NCI-H146 treated with DMSO at 0.1 percent for 48 hours (cell line): Measurements from ENCODE around the gene VPS26B.
"Not testable (repeated sequence)": the region's sequence is repeated elsewhere in the genome, so short reads cannot be mapped to it uniquely, and the experiment has no call there.

Experiments
- DNase-seq: peaks from one replicate; lab custom pipeline; 2025; ENCODE audit not compliant: unreplicated experiment; lab: John Stamatoyannopoulos, UW

Gene VPS26B

DNA sequence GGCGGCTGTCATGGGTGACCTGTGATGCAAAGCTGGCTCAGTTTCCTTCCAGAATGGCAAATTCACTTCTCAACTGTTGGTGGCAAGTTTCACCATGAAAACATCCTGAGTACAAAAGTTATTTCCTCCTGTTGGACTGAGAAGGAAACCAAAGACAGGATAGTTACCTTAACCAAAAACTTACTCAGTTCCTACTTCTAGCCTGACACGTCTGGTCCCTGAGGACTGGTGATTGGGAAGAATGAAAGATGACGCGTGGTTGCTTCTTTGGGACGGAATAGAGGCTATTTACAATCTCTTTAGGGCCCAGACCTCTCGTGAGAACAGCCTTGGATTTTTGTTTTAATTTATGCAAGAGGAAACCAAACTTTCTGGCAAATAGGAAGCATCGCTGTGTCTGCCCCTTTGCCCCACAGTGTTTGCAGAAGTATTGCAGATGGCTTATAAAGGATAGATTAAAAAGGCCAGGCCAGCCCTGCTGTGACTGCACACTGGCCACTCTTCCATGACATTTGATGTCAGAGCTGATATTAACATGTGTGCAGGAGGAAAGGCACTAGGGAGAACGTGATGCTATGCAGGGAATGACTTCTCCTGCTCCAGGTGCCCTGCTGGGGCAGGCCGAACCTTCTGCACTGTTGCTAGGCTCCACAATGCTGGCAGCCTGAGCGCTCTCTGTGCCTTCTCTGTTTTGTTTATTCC is 7.6 kb downstream of the VPS26B start:
- DNase-seq: no peak

DNA sequence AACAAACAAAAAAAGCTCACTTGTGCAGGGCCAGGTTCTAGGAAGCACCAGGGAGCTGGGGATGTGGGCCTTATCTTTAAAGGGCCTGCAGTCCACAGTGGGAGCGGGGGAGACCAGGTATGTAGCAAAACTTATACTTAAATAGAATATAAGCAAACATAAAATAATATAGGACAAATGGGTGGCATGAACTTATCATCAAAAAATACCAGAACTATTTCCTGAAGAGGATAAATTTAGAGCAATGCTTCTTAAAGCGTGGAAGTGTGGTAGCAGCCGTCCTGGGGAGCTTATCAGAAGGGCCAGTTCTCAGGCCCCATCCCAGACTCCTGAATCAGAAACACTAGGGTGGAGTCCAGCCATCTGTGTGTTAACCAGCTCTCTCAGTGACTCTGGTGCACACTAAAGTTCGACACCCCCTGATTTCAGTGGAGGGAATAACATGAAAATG is 9.3 kb downstream of the VPS26B start:
- DNase-seq: no peak

DNA sequence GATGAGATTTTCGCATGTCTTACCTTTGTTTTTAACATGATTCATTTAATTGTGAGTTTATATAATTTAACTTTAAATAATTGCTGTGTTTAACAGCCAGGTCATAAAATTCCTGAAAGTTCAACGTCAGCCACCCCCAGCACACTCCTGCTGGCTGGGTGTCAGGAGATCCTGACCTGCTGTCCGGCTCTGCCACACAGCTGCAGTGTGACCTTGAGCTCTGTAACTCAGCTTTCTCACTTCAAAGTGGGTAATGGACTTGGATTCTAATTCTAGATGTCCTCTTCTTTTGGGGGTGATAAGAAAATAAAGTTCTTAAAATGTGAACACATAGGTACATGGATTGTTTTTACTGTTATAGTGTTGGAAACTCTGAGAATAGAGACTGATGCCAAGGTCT is 10.9 kb downstream of the VPS26B start:
- DNase-seq: no peak

DNA sequence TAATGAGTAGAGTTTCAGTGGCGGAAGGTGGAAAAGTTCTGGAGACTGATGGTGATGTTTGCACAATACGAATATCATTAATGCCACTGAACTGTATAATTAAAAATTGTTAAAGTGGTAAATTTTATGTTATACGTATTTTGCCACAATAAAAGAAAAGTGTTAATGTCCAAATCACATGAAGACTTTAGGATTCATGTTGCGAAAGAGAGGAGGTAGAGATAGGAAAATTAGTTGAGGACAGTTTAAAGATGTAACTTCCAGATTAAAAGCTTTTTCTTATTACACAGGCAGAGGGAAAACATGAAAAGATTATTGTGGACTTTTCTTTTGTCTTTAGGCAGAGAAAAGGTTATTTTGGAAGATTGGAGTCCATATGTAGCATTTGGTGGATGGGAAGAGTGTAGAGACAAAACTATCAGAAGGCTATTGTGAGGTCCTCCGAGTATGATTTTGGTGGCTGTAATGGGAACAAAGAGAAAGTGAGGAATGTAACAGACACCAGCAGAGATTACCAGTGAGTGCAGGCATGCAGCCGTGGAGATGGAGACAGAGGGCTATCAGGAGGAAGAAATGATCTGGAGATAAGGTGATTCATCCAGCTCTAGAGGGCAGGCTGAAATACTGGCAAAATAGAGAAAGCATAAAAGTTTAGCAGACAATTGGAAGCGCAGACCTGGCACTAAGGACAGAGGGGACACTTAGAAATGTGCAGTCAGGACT is 12.5 kb downstream of the VPS26B start:
- DNase-seq: no peak

DNA sequence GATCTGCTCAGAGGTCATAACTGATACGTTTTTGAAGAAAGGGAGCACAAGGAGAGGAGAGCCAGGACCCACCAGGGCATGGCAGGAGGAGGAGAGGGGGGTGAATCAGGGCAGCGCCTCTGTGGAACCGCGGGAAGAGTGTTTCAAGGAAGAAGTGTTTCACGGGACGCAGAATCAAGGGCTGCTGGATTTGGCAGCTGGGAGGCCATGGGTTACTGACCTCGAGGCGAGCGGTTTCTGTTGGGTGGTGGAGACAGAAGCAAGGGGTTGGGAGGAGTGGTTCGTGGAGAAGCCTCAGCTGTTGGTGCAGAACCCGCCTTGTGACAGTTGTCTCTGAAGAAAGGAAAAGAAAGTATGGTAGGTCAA is 13.1 kb downstream of the VPS26B start:
- no peak for DNase-seq

DNA sequence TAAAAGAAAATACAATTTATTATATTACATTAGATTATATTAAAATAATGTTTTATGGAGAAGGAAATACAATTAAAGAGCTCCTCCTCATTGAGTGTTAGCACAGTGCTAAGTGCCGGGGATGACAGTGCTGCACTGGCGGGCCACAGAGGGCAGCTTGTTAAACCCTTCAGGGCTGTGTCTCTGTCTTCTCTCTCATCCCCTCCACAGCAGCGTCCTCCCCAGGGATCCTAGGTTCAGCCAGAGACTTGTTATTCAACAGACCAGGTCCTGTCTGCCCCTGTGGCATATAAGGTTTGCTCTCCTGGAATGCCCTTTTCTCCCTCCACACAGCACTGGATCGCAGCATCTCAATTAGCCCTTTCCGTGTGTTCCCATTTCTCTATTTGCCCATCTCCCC is 14.5 kb downstream of the VPS26B start:
- no peak for DNase-seq

DNA sequence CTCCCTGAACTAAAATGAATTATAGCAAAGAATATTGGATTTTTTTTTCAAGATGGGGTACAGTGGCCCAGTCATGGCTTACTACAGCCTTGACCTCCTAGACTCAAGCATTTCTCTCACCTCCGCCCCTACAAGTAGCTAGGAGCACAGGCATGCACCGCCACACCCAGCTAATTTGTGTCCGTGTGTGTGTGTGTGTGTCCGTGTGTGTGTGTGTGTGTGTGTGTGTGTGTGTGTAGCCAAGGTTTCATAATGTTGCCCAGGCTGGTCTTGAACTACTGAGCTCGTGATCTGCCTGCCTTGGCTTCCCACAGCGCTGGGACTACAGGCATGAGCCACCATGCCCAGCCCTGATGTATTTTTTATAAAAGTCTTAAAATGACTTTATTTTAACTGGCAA is 16.1 kb downstream of the VPS26B start:
- DNase-seq: no peak

DNA sequence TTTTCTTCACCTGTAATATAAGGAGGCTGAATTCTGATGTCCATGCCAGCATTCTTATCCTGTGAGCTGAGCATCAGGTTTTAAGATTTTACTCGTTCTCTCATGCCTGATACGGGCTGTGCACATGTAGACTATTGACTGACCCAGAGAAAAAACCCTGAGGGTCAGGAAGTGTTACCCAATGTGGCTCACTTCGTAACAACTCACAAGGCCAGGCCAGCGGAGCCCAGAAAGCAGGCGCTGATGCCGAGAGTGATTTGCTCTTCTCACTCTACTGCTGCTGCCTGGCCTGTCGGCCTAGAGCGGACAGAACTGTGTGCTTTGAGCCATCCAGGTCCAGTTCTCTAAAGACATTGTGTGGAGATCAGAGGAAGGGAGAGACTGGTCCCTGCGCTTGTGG is 17.9 kb downstream of the VPS26B start:
- peak; percentile 76 for DNase-seq

DNA sequence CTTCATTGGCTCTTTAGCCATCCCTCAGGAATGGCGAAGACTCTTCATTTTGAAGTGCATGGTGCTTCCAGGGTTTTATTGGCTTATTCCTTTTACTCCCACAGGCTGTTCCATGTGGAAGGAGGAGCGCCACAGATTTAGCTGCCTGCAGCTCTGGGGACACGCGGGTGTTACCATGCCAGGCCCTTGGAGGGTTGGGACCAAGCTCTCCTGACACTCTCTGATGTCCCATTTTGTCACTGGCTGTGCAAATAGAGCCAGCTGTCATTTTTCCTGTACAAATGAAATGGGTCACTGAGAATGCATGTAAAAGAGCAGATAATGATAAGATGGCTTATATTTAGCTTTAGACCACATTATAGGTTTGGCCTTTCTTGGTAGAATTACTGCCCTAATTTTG is 19.4 kb downstream of the VPS26B start:
- DNase-seq: no peak

DNA sequence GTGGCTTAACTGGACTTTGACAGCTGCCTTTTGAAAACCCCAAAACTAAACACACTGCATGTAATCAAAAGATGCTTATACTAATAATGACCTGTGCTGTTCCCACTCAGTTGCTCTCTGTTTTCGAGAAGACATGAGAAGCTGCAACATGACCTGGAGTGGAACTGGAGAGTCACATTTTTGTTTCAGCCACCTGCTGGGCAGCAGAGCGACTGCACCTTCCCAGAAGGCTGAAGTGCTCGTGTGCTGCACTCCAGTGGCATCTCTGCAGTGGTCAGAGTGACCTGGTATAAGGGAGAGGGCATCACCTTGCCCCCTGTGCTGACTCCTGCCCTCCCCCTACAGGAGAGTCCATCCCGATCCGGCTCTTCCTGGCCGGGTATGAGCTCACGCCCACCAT is 20.1 kb downstream of the VPS26B start:
- DNase-seq: no peak

DNA sequence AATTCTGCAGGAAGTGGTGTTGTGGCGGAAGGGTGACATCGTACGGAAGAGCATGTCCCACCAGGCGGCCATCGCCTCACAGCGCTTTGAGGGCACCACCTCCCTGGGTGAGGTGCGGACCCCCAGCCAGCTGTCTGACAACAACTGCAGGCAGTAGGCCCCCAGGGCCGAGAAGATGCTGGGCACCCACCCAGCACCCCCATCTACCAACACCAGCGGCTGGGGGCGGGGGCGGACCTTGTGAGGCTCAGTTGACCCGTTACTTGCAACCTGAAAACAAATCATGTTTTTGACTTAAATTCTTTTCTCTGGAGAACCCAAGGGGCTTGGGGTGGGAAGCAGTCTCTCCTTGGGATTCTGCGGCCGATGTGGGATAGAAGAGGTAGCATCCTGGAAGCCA is 21.0 kb downstream of the VPS26B start:
- no peak for DNase-seq

DNA sequence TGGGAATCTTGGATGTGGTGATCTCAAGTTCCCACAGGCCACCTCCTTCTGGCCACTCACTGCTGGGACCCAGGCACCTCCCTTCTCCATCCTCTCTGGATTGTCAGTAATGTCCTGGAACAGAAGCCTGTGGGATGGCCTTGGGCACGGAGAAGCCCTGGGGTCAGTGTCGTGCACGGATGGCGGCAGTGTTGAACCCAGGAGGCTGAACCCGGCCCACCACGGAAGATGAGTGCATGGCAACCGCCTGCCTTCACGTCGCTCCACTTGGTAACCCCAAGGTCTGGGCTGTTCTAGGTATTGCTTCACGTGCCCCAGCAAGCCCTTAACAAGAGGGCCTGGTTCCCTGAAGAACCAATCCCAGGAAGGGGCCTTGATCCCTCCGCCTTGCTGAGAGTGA is 21.6 kb downstream of the VPS26B start:
- no peak for DNase-seq

DNA sequence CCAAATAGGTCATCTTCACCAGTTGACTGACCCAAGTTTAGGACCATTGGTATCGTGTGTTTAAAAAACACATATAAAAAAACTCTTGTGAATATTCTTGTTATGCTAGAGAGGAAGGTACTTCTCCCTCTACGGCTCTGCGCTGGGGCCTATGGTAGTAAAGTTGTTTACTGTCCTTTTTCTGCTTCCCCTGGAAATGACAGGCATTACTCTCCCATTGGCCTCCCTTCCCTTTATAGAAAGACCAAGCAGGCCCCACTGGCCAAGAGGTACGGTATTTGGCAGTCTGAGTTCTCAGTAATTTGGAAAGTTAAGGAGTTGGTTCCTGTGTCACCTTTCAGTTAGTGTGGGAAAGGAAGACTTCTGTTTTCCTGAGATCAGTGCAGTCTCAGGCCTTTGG is 22.2 kb downstream of the VPS26B start:
- DNase-seq: no peak

DNA sequence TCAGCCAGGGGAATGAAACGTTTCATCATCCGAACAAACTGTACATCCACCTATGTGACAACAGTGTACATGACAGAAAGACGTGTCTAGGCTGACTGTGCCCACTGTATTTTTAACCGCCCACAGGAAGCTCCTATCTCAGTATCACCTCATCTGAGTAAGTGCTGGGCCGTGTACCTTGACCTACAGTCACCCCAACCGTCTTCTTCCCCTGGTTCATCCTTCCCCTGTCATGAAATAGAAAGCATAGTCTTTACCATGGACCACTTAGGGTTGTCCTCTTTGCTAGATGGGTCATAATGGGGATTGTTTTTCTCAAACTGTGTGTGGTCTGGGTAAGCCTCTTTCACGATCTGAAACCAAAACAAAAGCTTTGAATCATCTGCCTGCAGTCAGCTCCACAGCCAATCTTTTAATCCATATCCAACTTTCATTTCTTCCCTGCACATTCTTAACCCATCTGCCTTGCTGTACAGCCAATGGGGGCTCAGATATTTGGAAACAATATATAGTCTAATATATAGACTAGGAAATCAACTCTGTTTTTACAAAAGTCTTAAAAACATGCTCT is 24.5 kb downstream of the VPS26B start:
- DNase-seq: no peak

DNA sequence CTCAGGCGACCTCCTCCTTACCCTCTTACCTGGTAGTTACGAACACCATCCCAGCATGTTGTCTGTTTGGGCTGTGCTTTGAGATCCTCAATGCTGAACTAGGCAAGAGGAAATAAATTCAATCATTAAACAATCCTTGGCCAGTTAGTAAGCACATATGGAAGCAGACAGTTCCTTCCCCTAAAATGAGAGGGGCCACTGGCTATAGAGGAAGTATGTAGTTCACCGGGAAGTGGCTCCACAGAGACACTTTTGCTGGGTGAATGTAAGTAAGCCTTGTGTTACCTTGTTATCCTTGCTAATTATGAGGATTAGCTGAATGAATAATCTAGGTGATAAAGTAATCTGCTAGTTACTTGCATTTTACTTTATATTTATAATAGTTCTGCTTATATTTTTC is 25.8 kb downstream of the VPS26B start:
- DNase-seq: no peak

DNA sequence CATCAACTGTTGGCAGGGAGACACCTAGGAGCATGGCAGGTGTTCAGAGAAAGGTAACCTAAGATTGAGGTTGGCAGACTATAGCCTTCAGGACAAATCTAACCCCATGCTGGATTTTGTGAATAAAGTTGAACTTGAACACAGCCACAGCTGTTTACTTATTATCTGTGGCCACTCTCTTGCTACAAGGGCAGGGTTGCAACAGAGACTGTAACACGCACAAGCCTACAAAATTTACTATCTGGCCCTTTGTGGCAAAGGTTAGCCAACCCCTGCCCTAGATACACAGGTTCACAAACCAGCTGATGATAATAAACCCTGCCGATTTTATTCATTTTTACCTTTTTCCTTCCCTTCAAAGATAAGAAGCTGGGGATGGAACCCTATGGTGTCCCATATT is 26.2 kb downstream of the VPS26B start:
- no peak for DNase-seq

DNA sequence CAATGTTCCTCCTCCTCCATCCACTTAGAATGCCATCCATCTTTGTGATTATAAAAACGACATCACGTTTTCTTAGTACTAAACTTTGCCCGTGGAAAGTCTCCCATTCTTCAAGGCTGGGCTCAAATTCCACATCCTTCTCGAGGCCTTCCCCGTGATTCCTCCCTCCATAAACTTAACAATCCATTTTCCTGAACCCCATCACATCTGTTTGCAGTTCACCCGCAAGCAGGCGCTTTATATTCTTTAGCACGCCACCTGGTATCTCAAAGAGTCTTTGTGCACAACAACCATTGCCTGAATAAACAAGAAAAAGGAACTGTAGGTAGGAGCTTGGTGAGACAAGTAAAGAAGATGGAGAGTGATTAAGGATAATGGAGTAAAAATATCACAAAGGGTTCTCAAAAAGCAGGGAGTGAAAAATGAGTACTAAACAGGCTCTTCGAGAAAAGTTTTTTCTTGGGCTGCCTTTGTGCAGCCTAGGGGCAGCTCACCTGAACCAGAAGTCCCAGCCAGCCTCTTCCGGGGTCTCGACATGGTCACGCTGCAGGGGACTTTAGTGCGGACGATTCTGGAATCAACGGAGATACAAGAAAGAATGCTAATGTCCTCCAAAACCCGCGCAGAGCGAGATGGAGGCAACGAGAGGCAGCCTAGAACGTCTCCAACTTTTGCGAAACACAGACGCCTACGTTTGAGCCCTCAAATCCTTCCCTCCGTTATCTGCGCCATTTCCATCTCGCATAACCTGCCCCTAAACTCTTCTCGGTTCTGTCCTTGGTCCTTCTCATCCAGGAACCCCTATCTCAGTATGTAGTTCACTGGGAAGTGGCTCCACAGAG is 28.1 kb downstream of the VPS26B start:
- peak; percentile 83 for DNase-seq

DNA sequence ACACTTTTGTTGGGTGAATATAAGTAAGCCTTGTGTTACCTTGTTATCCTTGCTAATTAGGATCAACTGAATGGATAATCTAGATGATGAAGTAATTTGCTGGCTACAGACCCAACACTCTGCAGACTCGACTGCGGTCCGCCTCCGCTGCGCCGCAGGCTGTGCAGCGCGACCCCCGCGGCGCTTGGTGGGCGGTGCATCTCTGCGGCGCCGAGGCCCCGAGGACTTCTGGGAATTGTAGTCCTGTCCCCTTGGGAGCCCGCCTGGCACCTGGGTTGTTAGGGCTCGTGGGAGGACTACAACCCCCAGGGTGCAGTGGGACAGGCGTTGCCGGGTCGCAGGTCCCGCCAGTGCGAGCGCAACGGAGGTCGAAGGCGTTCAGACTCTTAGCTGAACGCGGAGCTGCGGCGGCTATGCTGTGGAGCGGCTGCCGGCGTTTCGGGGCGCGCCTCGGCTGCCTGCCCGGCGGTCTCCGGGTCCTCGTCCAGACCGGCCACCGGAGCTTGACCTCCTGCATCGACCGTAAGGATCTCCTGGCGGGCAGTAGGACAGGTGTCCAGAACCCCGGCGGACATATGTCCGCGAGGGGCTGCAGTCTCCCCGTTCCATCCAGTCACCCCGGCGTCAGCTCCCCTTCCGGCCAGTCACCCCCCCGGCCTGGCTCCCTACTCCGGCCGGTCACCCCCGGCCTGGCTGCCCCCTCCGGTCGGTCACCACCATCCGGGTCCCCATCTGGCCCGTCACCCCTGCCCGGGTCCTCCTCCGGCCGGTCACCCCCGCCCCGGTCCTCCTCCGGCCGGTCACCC is 28.9 kb downstream of the VPS26B start, which contains the start of the genes ACAD8 and THYN1:
ACAD8 (plus strand) TSS at position 381 of the 806 bp plus-strand sequence; CDS start at position 414, 33 bp downstream.
THYN1 (minus strand) TSS at position 165 of the 806 bp plus-strand sequence. CDS start 470 bp downstream, outside the sequence.
- peak; percentile 86 for DNase-seq

DNA sequence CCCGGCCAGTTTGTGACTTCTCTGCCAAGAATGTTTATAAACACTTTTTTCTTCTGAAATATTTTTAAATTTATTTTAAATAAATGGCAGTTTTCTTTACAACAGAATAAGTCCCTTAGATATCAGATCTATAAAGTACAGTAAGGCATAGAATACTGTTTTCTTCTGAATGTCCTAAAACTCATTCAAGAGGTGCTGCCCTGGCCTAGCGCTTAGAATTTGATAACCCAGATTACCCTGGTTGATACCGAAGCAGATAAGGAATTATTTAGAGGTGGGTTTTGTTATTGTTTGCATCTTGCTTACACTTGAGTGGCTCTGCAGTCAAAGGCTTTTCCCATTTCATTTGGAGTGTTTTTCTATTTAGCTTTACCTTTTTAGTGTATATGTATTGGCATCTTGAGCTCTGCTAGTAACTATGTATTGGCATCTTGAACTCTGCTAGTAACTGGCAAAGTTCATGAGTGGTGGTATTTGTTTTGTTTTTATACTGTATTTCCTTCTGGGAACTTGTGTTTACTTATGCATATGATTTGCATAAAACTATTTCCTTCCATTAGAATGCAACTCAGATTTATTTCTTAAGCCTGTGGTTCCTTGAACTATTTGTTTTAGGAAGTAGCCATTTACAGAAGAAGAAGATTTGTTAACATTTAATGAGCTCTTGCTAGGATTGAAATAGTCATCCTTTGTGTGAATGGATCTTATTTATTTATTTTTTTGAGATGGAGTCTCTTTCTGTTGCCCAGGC is 30.1 kb downstream of the VPS26B start:
- no peak for DNase-seq

DNA sequence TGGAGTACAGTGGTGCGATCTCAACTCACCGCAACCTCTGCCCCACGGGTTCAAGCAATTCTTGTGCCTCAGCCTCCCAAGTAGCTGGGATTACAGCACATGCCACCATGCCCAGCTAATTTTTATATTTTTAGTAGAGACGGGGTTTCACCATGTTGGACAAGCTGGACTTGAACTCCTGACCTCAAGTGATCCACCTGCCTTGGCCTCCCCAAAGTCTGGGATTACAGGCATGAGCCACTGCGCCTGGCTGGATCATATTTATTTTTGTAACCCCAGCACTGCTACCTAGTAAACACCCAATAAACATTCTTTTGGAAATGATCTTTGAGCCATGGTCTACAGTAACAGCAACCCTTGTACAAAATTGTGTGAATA is 30.7 kb downstream of the VPS26B start:
- not testable (repeated sequence) for DNase-seq
